Smooth muscle cell of the pulmonary artery (primary cell): Measurements from ENCODE around the gene DLG2. TPM values are rescaled to one million over a fixed set of nuclear protein-coding genes. Genes with fewer than 3 reads are reported as not detected.

Source experiments
- total RNA-seq: library from RNA; depleted of rRNA; stranded (reverse); fragments of >200 nt; gene quantifications from 2 replicates; pipeline ENCODE4 v1.2.3, GENCODE V29; 2014

DLG2 gene
- 1.6 and 1.9 TPM in 2 replicates for total RNA-seq

DNA sequence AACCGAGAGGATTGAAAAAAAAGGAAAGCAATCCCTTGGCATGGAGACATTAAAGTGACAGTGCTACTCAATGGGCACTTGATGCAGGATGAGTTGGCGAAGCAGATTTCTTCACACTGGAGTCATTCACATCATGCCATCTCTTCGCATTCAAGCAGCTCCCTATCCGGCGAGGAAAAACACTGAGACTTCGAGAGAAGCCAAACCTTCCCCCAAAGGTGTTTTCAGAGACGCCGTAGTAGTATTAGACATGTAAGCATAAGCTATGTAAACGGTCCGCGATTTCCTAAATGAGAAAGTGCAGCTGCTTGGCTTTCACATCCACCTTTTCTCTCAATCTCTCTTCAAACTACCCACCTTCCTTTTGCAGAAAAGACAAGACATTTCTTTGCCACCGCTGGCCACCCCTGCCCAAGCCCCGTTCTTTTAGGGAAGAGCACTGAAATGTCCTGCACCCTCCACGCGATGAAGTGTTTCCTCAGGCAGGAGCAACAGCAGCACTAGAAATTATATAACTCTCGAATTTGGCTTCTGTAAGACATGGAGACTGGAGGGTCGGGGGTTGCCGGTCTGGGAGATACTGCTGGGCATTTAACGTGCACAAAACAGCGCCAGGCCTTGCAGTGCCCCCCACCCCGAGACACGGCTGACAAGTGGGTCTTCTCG is at the start of gene DLG2:
DLG2 (minus strand) TSS at position 13 of the 666 bp plus-strand sequence.

DNA sequence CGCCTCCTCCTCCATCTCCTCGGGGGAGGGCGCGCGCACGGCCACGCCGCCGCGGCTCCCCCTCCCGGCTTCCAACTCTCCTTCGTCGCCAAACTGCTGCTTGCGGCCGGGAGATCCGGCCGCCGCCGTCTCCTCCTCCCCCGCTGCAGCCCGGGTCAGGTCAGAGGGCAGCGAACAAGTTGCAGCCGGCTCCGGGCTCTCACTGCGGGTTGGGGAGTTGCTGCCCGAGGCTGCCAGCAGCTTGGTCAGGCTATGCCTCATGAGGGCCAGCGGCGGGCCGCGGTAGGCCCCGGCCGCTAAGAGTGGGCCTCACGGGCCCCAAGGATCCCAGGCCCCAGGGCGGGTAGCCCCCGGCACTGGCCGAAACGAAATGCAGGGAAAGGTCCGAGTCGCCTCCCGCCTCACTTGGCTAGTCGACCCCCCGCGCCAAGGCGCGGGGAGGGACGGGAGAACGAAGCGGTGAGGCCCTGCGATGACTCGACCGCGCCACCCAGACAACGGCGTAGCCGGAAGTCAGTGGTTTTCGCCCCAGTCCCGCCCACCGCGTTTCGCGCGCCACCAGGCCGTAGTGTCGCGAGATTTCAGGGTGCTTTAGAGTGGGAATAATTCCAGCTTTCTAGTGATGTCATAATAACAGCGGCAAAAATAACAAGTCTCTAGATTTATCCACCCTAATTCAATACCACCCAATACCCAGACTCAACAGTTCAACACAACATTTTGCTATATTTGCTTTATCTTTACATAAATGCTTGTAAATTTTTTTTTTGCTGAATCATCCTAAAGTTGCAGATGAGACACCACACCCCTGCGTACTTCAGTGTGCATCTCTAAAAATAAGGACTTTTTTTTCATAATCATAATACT is 37.7 kb upstream of the DLG2 start, which contains the start of gene CREBZF:
CREBZF (minus strand) TSS at position 515 of the 867 bp plus-strand sequence; CDS start at position 261, 254 bp downstream.

DNA sequence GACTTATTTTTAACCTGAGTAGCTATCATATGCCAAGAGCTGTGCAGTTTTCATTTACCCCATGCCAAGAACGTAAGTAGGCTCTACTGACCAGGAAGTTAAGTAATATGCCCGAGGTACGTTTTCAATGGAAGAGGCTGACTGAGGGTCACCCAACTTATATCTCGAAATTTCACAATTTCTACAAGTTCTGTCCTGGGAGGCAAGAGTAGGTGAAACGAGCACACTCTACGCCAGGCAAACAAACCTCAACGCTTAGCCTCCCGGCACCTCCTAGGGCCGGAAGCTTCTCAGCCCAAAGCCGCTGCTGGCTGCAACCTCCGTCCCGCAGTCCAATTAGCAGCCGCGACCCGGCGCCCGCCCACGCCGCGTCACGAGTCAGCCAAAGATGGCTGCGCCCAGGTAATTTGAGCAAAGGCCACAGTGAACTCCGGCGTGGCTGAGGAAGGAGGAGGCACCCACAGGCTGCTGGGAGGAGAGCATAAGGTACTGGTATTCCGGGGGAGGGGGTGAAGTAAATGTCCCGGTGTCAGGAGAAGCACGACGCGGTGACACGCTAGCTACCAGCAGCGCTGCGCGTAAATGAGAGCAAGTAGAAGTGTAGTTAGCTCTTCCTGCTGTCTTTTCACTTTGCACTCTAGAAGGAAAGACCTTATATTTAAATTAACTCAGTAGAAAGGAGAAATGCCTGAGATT is 20.6 kb upstream of the DLG2 start, which contains the start of gene TMEM126A:
TMEM126A (plus strand) TSS at position 364 of the 696 bp plus-strand sequence. CDS start 2,289 bp downstream, outside the sequence.

DNA sequence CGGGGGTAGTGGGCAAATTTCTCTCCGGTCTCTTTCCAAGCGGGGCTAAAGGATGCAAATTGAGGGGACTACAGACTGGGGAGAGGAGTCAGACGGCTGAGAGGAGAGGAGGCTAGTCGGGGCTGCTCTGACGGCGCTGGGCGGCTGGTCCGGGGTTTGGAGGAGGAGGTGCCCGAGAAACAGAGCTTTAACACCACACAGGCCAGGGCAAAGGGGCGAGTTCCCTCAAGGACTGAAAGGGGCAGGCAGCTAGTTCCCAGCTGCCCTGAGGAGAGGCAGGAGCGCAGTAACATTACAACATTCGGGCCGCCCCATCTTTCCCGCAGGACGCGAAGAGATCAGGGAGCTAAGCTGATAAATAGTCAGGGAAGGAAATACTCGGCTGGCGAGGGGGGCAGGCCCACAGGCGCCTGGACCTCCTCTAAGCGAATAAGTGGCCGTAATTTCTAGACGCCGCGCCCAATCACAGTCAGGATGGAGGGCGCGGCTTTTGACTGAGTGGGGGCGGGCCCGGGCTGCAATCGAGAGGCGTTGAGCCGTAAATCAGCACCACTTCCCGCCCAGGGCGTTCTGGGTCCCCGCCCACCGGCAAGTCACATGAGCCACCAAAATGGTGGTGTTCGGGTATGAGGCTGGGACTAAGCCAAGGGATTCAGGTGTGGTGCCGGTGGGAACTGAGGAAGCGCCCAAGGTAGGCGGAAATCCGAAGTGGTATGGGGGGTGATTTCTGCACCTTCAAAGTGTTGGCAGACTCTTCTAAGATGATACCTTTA is 1.0 kb upstream of the DLG2 start, which contains the start of gene TMEM126B:
TMEM126B (plus strand) TSS at position 596 of the 773 bp plus-strand sequence; CDS start at position 611, 15 bp downstream.

Other genes starting within 250 kb of the DLG2 start
- gene TMEM126B, start 1.2 kb upstream of the DLG2 start, total RNA-seq: 36.5 and 47.0 TPM in 2 replicates
- 18.1 and 26.2 TPM in 2 replicates for gene TMEM126A, start 20.6 kb upstream of the DLG2 start, total RNA-seq
- 36.3 and 37.8 TPM in 2 replicates for gene CREBZF, start 37.8 kb upstream of the DLG2 start, total RNA-seq
- gene CCDC89, start 58.9 kb upstream of the DLG2 start, total RNA-seq: 1.9 and 4.2 TPM in 2 replicates
- 28.9 and 196 TPM in 2 replicates for gene SYTL2, start 183.8 kb upstream of the DLG2 start, total RNA-seq
- gene CCDC83, start 228.0 kb upstream of the DLG2 start, total RNA-seq: not detected in 2 replicates